Measurements from ENCODE around the gene RNASEH1. TPM values are rescaled to one million over a fixed set of nuclear protein-coding genes. Genes with fewer than 3 reads are reported as not detected.

RNASEH1 gene
- total RNA-seq, 1 donor from 2014 or later: 35.5 TPM

GRCh38 chr2:3606028-3606369, 47.9 kb upstream of the RNASEH1 start:
- Mint-ChIP-seq H3K4me1 (ENCODE audit: low read depth, unreplicated experiment) (no peaks in the 10 kb centered on the region), H3K4me3 (ENCODE audit: unreplicated experiment) (no peak overlapping the region), H3K27ac (ENCODE audit: unreplicated experiment) (no peak overlapping the region), H3K27me3 (ENCODE audit: low read depth, unreplicated experiment) (peaks cover 25% of the 10 kb centered on the region), H3K9me3 (ENCODE audit: unreplicated experiment) (no peaks in the 10 kb centered on the region), H3K36me3 (ENCODE audit: low read depth, unreplicated experiment) (no peaks in the 10 kb centered on the region)
- no peak overlapping the region for H3K4me2 ChIP-seq (ENCODE audit: low read length)
- no peaks in the 10 kb centered on the region for H3K36me3 ChIP-seq (ENCODE audit: insufficient read depth, low read length)
- H3K9ac ChIP-seq (ENCODE audit: low read length): no peak overlapping the region
- peaks cover 3% of the 10 kb centered on the region for H3K27me3 ChIP-seq (ENCODE audit: insufficient read depth, low read length)
- no peak for FAIRE-seq
- H3K4me1 ChIP-seq (ENCODE audit: insufficient read depth, low read length): no peaks in the 10 kb centered on the region
- no peak for DNase-seq (ENCODE audit: low read depth)
- H3K9me3 ChIP-seq (ENCODE audit: insufficient read depth, low read depth, low read length): no peaks in the 10 kb centered on the region
- H4K20me1 ChIP-seq (ENCODE audit: insufficient read depth, low read length): no peaks in the 10 kb centered on the region
- H3K79me2 ChIP-seq (ENCODE audit: insufficient read depth, low read length): no peaks in the 10 kb centered on the region
- no peak overlapping the region for H2AFZ ChIP-seq (ENCODE audit: low read depth, low read length)
- no peak for TF ChIP-seq CTCF (IDR thresholded peaks at IDR 0.05; ENCODE audit: insufficient read depth, low read depth, low read length)
- TF ChIP-seq EZH2 (IDR thresholded peaks at IDR 0.05; ENCODE audit: insufficient read depth, low read length): no peak
- no peak overlapping the region for H3K27ac ChIP-seq (ENCODE audit: low read depth, low read length)
- H3K4me3 ChIP-seq (ENCODE audit: insufficient read depth, low read depth, low read length): no peak overlapping the region

GRCh38 chr2:3604991-3605961, 47.1 kb upstream of the RNASEH1 start:
- Histone ChIP-seq H3K4me2 (ENCODE audit: low read length) (no peak overlapping the region), H3K27ac (ENCODE audit: low read depth, low read length) (no peak overlapping the region), H3K36me3 (ENCODE audit: insufficient read depth, low read length) (no peaks in the 10 kb centered on the region), H4K20me1 (ENCODE audit: insufficient read depth, low read length) (no peaks in the 10 kb centered on the region), H3K4me3 (ENCODE audit: insufficient read depth, low read depth, low read length) (no peak overlapping the region), H3K79me2 (ENCODE audit: insufficient read depth, low read length) (no peaks in the 10 kb centered on the region), H3K9me3 (ENCODE audit: insufficient read depth, low read depth, low read length) (no peaks in the 10 kb centered on the region), H3K9ac (ENCODE audit: low read length) (no peak overlapping the region), H3K4me1 (ENCODE audit: insufficient read depth, low read length) (no peaks in the 10 kb centered on the region), H3K27me3 (ENCODE audit: insufficient read depth, low read length) (no peaks in the 10 kb centered on the region), H2AFZ (ENCODE audit: low read depth, low read length) (peak overlapping the region; percentile 56)
- no peak overlapping the region for H3K4me3 Mint-ChIP-seq (ENCODE audit: unreplicated experiment)
- H3K27ac Mint-ChIP-seq (ENCODE audit: unreplicated experiment): no peak overlapping the region
- TF ChIP-seq EZH2 (IDR thresholded peaks at IDR 0.05; ENCODE audit: insufficient read depth, low read length) (no peak), CTCF (IDR thresholded peaks at IDR 0.05; ENCODE audit: insufficient read depth, low read depth, low read length) (no peak)
- peak; percentile 3 for DNase-seq (ENCODE audit: low read depth)
- no peak for FAIRE-seq
- H3K9me3 Mint-ChIP-seq (ENCODE audit: unreplicated experiment): no peaks in the 10 kb centered on the region
- H3K4me1 Mint-ChIP-seq (ENCODE audit: low read depth, unreplicated experiment): no peaks in the 10 kb centered on the region
- H3K27me3 Mint-ChIP-seq (ENCODE audit: low read depth, unreplicated experiment): peaks cover 25% of the 10 kb centered on the region
- no peaks in the 10 kb centered on the region for H3K36me3 Mint-ChIP-seq (ENCODE audit: low read depth, unreplicated experiment)
